GM23248 (cell line): ENCODE measurements around the gene HTR3A.

Source experiments
- EZH2 ChIP-seq: fragments of 200-600 bp; sonication (generic); IDR thresholded peaks from 2 replicates; pipeline ENCODE4 v1.6.1; 2018; ENCODE audit warnings: antibody characterized with exemption, mild to moderate bottlenecking; ENCODE audit not compliant: insufficient read depth, poor library complexity, severe bottlenecking
- EZH2phosphoT487 ChIP-seq: fragments of 200-600 bp; sonication (generic); IDR thresholded peaks from 2 replicates; pipeline ENCODE4 v1.6.1; 2018; ENCODE audit warnings: antibody characterized with exemption, moderate library complexity, mild to moderate bottlenecking, low read depth; ENCODE audit not compliant: insufficient read depth

DNA sequence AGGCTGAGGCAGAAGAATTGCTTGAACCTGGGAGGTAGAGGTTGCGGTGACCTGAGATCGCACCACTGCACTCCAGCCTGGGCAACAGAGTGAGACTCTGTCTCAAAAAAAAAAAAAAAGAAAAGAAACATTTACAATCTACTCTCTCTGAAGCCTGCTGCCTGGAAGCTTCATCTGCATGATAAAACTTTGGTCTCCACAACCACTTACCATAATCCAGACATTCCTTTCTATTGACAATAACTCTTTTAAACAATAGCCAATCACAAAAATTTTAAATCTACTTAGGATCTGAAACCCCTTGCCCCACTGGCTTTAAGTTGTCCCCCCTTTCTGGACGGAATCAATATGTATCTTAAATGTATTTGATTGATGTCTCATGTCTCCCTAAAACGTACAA, 25.0 kb upstream of the HTR3A start:
- TF ChIP-seq EZH2 (no peak), EZH2phosphoT487 (no peak)
